ENCODE results near the gene AMFR. TPM values are rescaled to one million over a fixed set of nuclear protein-coding genes. Genes with fewer than 3 reads are reported as not detected.
A peak's percentile ranks its signal among the peaks of the same experiment; 100 is the strongest.

The AMFR gene
- total and polyA plus RNA-seq, 2 of the 13 experiments (the other 11 are each of a cell fraction or from before 2014, with no cell fraction given) = 52.9 to 108 TPM

- TF ChIP-seq NFE2L2 (IDR thresholded peaks at IDR 0.05; ENCODE audit: low read length) (no peak), ZFP37 (CRISPR knock-in tag; IDR thresholded peaks at IDR 0.05; ENCODE audit: borderline replicate concordance) (0 out of 2 replicates have a peak, but pooled peaks have one; percentile 40), ZNF235 (CRISPR knock-in tag; IDR thresholded peaks at IDR 0.05; ENCODE audit: borderline replicate concordance) (no peak), ZNF720 (CRISPR knock-in tag; IDR thresholded peaks at IDR 0.05) (no peak), ZNF558 (CRISPR knock-in tag; IDR thresholded peaks at IDR 0.05; ENCODE audit: borderline replicate concordance) (no peak), PBX2 (CRISPR knock-in tag; IDR thresholded peaks at IDR 0.05) (no peak), CBX1 (IDR thresholded peaks at IDR 0.05; ENCODE audit: low read depth) (no peak), IKZF1 (IDR thresholded peaks at IDR 0.05) (no peak), GRHL1 (CRISPR knock-in tag; conservative IDR thresholded peaks at IDR 0.05) (no peak), KLF11 (CRISPR knock-in tag; IDR thresholded peaks at IDR 0.05) (no peak), HNRNPH1 (optimal IDR thresholded peaks at IDR 0.05; ENCODE audit: low read depth, low read length) (no peak), ZBTB26 (CRISPR knock-in tag; IDR thresholded peaks at IDR 0.05; ENCODE audit: borderline replicate concordance) (no peak), ZNF570 (CRISPR knock-in tag; IDR thresholded peaks at IDR 0.05; ENCODE audit: borderline replicate concordance) (no peak), FOXJ3 (CRISPR knock-in tag; IDR thresholded peaks at IDR 0.05; ENCODE audit: borderline replicate concordance) (no peak), SIX1 (CRISPR knock-in tag; IDR thresholded peaks at IDR 0.05; ENCODE audit: borderline replicate concordance) (no peak), PAF1 (CRISPR knock-in tag; IDR thresholded peaks at IDR 0.05) (no peak), SALL1 (CRISPR knock-in tag; IDR thresholded peaks at IDR 0.05) (no peak; the same call in 1 of the 2 replicates)
- TF ChIP-seq, protein P1, sequence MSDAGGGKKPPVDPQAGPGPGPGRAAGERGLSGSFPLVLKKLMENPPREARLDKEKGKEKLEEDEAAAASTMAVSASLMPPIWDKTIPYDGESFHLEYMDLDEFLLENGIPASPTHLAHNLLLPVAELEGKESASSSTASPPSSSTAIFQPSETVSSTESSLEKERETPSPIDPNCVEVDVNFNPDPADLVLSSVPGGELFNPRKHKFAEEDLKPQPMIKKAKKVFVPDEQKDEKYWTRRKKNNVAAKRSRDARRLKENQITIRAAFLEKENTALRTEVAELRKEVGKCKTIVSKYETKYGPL (CRISPR knock-in tag; IDR thresholded peaks at IDR 0.05) = no peak
- TF ChIP-seq, protein P2, sequence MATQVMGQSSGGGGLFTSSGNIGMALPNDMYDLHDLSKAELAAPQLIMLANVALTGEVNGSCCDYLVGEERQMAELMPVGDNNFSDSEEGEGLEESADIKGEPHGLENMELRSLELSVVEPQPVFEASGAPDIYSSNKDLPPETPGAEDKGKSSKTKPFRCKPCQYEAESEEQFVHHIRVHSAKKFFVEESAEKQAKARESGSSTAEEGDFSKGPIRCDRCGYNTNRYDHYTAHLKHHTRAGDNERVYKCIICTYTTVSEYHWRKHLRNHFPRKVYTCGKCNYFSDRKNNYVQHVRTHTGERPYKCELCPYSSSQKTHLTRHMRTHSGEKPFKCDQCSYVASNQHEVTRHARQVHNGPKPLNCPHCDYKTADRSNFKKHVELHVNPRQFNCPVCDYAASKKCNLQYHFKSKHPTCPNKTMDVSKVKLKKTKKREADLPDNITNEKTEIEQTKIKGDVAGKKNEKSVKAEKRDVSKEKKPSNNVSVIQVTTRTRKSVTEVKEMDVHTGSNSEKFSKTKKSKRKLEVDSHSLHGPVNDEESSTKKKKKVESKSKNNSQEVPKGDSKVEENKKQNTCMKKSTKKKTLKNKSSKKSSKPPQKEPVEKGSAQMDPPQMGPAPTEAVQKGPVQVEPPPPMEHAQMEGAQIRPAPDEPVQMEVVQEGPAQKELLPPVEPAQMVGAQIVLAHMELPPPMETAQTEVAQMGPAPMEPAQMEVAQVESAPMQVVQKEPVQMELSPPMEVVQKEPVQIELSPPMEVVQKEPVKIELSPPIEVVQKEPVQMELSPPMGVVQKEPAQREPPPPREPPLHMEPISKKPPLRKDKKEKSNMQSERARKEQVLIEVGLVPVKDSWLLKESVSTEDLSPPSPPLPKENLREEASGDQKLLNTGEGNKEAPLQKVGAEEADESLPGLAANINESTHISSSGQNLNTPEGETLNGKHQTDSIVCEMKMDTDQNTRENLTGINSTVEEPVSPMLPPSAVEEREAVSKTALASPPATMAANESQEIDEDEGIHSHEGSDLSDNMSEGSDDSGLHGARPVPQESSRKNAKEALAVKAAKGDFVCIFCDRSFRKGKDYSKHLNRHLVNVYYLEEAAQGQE (IDR thresholded peaks at IDR 0.05; ENCODE audit: borderline replicate concordance in 1 of 2, low read depth in 1 of 2, low read length in 2 of 2) = no peak
- TF ChIP-seq, protein P3, sequence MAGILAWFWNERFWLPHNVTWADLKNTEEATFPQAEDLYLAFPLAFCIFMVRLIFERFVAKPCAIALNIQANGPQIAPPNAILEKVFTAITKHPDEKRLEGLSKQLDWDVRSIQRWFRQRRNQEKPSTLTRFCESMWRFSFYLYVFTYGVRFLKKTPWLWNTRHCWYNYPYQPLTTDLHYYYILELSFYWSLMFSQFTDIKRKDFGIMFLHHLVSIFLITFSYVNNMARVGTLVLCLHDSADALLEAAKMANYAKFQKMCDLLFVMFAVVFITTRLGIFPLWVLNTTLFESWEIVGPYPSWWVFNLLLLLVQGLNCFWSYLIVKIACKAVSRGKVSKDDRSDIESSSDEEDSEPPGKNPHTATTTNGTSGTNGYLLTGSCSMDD (CRISPR knock-in tag; IDR thresholded peaks at IDR 0.05) = no peak
Observed at GRCh38 chr16:56408379-56409098, 16.8 kb downstream of the AMFR start (continued).
